DOHH2 (cell line): Measurements from ENCODE around the gene CCDC134.

Experiments
- H3F3A ChIP-seq: fragments of 200-600 bp; sonication (generic), shearing (Covaris generic); 2 replicates; pipeline ENCODE4 v1.6.0; 2016; ENCODE audit warnings: antibody characterized with exemption, mild to moderate bottlenecking; ENCODE audit not compliant: control insufficient read depth, insufficient read depth
- H3K27ac ChIP-seq: fragments of 200-600 bp; sonication (generic); 2 replicates; pipeline ENCODE4 v1.5.1; 2014; ENCODE audit warnings: low read depth, mild to moderate bottlenecking, low read length, moderate library complexity
- H3K27me3 ChIP-seq: fragments of 200-600 bp; sonication (generic); 2 replicates; pipeline ENCODE4 v1.6.1; 2014; ENCODE audit warnings: mild to moderate bottlenecking, low read length, mixed read lengths; ENCODE audit not compliant: control insufficient read depth
- H3K36me3 ChIP-seq: fragments of 200-600 bp; sonication (generic); 2 replicates; pipeline ENCODE4 v1.6.1; 2014; ENCODE audit warnings: mild to moderate bottlenecking, low read length, moderate library complexity, mixed read lengths; ENCODE audit not compliant: control insufficient read depth
- H3K4me1 ChIP-seq: fragments of 200-600 bp; sonication (generic); 2 replicates; pipeline ENCODE4 v1.6.1; 2014; ENCODE audit warnings: mild to moderate bottlenecking, low read length, mixed read lengths; ENCODE audit not compliant: control insufficient read depth
- H3K4me2 ChIP-seq: fragments of 200-600 bp; sonication (generic); 2 replicates; pipeline ENCODE4 v1.6.0; 2014; ENCODE audit warnings: mild to moderate bottlenecking, low read length, moderate library complexity
- H3K4me3 ChIP-seq: fragments of 200-600 bp; sonication (generic); 2 replicates; pipeline ENCODE4 v1.5.1; 2014; ENCODE audit warnings: mild to moderate bottlenecking, low read length, mixed read lengths
- H3K79me2 ChIP-seq: fragments of 200-600 bp; sonication (generic); 2 replicates; pipeline ENCODE4 v1.6.1; 2014; ENCODE audit warnings: mild to moderate bottlenecking, low read length, mixed read lengths; ENCODE audit not compliant: control insufficient read depth
- H3K9me2 ChIP-seq: fragments of 200-600 bp; sonication (generic); replicated peaks from 2 replicates; pipeline ENCODE4 v1.6.1; 2014; ENCODE audit warnings: mild to moderate bottlenecking, low read length, mixed read lengths; ENCODE audit not compliant: control insufficient read depth
- H3K9me3 ChIP-seq: fragments of 200-600 bp; sonication (generic); 2 replicates; pipeline ENCODE4 v1.6.1; 2014; ENCODE audit warnings: antibody characterized with exemption, low read length, mixed read lengths; ENCODE audit not compliant: control insufficient read depth, insufficient read depth
- H4K20me1 ChIP-seq: fragments of 200-600 bp; sonication (generic); 2 replicates; pipeline ENCODE4 v1.6.0; 2014; ENCODE audit warnings: low read depth, mild to moderate bottlenecking, antibody characterized with exemption, low read length, moderate library complexity; ENCODE audit not compliant: control insufficient read depth, insufficient read depth
- CTCF ChIP-seq: fragments of 200-600 bp; sonication (generic); IDR thresholded peaks from one replicate; pipeline ENCODE4 v1.5.1; 2014; ENCODE audit warnings: antibody characterized with exemption, mild to moderate bottlenecking, low read depth, low read length; ENCODE audit not compliant: poor library complexity, severe bottlenecking
- EZH2phosphoT487 ChIP-seq: fragments of 200-600 bp; sonication (generic); IDR thresholded peaks from 2 replicates; pipeline ENCODE4 v1.6.1; 2017; ENCODE audit warnings: borderline replicate concordance, mild to moderate bottlenecking, antibody characterized with exemption, low read length, moderate library complexity, mixed read lengths

The CCDC134 gene

GRCh38 chr22:41801147-41801819 lies 804 bp downstream of the CCDC134 start:
- TF ChIP-seq CTCF (no peak), EZH2phosphoT487 (no peak)
- Histone ChIP-seq H3K9me2 (no peaks in the 10 kb centered on the region), H3K27ac (peak overlapping the region; percentile 44; the same call in 1 of the 2 replicates), H3K36me3 (no peaks in the 10 kb centered on the region), H3K4me3 (peak overlapping the region; percentile 90), H3K4me1 (peaks cover 48% of the 10 kb centered on the region), H3K4me2 (peak overlapping the region; percentile 77), H3K9me3 (no peaks in the 10 kb centered on the region), H3F3A (peaks cover 6% of the 10 kb centered on the region), H3K27me3 (no peaks in the 10 kb centered on the region), H4K20me1 (no peaks in the 10 kb centered on the region), H3K79me2 (peaks cover 43% of the 10 kb centered on the region)

GRCh38 chr22:41801886-41802285 lies 1.4 kb downstream of the CCDC134 start:
- no peaks in the 10 kb centered on the region for H4K20me1 ChIP-seq
- H3K27ac ChIP-seq = no peak overlapping the region
- TF ChIP-seq EZH2phosphoT487 (no peak), CTCF (no peak)
- H3F3A ChIP-seq = peaks cover 6% of the 10 kb centered on the region
- peak overlapping the region; percentile 77 for H3K4me2 ChIP-seq
- H3K36me3 ChIP-seq = no peaks in the 10 kb centered on the region
- H3K9me2 ChIP-seq = no peaks in the 10 kb centered on the region
- no peaks in the 10 kb centered on the region for H3K27me3 ChIP-seq
- H3K79me2 ChIP-seq = peaks cover 43% of the 10 kb centered on the region
- no peaks in the 10 kb centered on the region for H3K9me3 ChIP-seq
- H3K4me1 ChIP-seq = peaks cover 50% of the 10 kb centered on the region
- H3K4me3 ChIP-seq = peak overlapping the region; percentile 90

GRCh38 chr22:41805639-41806038 lies 5.2 kb downstream of the CCDC134 start:
- H3K79me2 ChIP-seq = peaks cover 51% of the 10 kb centered on the region
- peak overlapping the region; percentile 16; the same call in 1 of the 2 replicates for H3K4me2 ChIP-seq
- H3K4me3 ChIP-seq = no peak overlapping the region
- no peaks in the 10 kb centered on the region for H3K27me3 ChIP-seq
- H3K9me3 ChIP-seq = no peaks in the 10 kb centered on the region
- peaks cover 2% of the 10 kb centered on the region; the same call in 1 of the 2 replicates for H3F3A ChIP-seq
- H3K27ac ChIP-seq = no peak overlapping the region
- H3K4me1 ChIP-seq = peaks cover 36% of the 10 kb centered on the region
- peaks cover 11% of the 10 kb centered on the region for H3K36me3 ChIP-seq
- H4K20me1 ChIP-seq = no peaks in the 10 kb centered on the region
- H3K9me2 ChIP-seq = no peaks in the 10 kb centered on the region
- no peak for TF ChIP-seq CTCF
